ENCODE measurements around the gene ZNF620.
"Not testable (repeated sequence)": the region's sequence is repeated elsewhere in the genome, so short reads cannot be mapped to it uniquely, and the experiment has no call there.

The ZNF620 gene

DNA sequence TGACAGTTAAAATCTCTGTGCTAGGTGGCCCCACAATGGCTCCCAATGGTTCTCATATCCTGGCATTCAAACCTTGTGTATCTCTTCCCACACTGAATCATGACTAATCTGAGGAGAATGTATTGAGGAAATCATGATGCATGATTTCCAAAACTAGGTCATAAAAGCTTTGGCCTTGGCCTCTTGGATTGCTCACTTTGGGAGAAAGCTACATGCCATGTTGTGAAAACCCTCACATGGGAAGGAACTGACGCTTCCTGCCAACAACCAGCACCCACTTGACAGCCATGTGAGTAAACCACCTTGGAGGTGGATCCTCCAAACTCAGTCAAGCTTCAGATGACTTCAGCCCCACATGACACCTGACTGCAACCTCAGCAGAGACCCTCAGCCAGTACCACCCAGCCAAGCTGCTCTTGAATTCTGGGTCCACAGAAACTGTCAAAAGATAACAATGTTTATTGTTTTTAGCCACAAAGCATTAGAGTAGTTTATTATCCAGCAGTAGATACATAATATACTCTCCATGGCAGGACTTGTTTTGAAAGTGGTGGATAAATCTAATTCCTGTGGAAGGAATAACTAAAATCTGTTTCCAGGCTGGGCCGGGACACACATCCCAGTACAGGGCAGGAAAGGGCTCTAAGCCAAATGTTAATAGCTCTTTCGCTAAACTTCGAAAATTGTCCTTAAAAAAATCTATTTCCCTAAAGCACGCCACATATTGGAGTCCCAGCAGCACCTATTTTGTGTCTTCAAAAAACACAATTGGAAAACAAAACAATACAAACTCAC is 1.0 kb upstream of the ZNF620 start:
- no peak for FAIRE-seq

- no peak for FAIRE-seq
Observed at GRCh38 chr3:40511031-40511718, 5.3 kb downstream of the ZNF620 start.

DNA sequence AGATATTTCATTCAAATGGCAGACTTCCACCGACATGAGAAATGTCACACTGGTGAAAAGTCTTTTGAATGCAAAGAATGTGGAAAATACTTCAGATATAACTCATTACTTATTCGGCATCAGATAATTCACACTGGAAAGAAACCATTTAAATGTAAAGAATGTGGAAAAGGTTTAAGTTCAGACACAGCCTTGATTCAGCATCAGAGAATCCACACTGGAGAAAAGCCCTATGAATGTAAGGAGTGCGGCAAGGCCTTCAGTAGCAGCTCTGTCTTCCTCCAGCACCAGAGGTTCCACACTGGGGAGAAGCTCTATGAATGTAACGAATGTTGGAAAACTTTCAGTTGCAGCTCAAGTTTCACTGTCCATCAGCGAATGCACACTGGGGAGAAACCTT is 10.4 kb downstream of the ZNF620 start:
- FAIRE-seq: no peak

- FAIRE-seq: no peak
Observed at GRCh38 chr3:40518067-40518466, 12.2 kb downstream of the ZNF620 start.

- FAIRE-seq: no peak
Observed at GRCh38 chr3:40518848-40519247, 13.0 kb downstream of the ZNF620 start.

DNA sequence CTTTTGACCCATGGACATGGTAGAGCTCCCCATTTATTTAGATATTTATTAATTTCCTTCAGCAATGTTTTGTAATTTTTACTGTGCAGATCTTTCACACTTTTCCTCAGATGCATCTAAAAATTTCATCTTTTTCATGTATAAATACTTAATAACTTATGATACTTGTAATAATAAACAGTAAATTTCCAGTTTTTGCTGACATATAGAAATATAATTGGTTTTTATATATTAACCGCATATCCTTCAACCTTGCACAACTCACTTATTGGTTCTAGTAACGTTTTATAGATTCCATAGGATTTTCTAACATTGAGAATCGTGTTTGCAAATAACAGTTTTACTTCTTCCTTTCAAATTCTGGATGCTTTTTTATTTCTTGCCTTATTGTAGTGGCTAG is 15.4 kb downstream of the ZNF620 start:
- no peak for FAIRE-seq

- no peak for FAIRE-seq
Observed at GRCh38 chr3:40523781-40524180, 17.9 kb downstream of the ZNF620 start.

DNA sequence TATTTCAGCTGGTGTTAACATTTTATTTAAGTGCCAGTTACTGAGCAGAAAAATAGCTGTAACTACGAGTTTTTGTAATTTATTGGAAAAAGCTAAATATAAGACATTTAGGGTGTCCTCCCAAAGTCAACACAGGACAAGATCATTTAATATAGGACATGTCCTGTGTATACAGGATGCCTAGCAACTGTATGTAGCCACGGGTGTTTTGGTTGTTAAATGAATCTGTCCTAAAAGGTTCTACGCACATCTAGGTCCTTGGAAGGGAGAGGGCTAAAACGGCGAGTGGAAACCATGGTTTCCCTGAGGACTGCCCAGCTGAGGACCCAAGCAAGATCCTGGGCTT is 18.4 kb downstream of the ZNF620 start:
- FAIRE-seq: no peak

DNA sequence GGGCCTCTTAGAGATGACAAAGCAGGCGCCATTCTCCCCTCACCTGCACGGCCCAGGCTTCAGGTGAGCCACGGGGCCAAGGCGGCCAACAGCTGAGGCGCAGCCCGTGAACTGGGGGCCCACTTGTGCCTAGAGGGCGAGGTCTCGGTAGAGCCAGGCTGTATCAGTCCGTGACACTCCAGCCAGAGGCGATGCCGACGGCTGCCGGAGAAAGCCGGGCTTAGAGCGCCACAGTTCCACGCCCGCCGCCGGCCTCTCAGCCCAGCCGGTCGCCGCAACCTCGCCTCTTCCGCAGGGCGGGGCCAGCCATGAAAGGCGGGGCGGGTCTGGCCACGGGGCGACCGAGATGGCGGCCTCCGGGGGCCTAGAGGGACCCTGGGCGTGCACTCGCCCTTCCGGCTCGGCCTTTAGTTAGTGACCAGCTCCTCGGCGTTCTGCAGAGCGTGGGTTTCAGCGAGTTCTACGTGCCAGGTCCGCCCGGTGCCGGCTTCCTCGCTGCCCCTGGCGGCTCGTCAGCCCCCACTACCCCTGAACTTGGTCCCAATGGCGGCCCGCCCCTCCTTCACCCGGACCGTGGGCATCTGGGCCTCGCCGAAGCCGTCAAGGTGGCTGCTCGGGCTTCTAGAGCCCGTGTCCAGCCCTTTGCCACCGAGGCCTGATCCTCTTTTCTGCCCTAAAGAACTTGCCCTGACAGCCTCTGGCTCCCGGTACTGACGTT is 18.9 kb downstream of the ZNF620 start, which contains the start of gene ZNF621:
Gene ZNF621 (plus strand): TSS at position 393 of the 718 bp plus-strand sequence. CDS start 881 bp downstream, outside the sequence.
- no peak for FAIRE-seq

DNA sequence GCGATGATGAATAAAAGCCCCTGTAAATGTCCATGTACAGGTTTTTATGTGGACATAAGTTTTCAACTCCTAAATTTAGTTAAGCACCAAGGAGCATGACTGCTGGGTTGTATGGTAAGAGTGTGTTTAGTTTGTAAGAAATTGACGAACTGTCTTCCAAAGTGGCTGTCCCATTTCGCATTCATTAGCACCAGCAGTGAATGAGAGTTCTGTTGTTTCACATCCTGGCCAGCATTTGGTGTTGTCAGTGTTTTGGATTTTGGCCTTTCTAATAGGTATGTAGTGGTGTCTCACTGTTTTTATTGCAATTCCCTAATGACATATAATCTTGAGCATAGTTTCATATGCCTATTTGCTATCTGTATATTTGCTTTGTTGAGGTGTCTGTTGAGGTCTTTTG is 22.6 kb downstream of the ZNF620 start:
- no peak for FAIRE-seq

- no peak for FAIRE-seq
Observed at GRCh38 chr3:40532252-40532651, 26.4 kb downstream of the ZNF620 start.

- FAIRE-seq: no peak
Observed at GRCh38 chr3:40534283-40534682, 28.4 kb downstream of the ZNF620 start.

DNA sequence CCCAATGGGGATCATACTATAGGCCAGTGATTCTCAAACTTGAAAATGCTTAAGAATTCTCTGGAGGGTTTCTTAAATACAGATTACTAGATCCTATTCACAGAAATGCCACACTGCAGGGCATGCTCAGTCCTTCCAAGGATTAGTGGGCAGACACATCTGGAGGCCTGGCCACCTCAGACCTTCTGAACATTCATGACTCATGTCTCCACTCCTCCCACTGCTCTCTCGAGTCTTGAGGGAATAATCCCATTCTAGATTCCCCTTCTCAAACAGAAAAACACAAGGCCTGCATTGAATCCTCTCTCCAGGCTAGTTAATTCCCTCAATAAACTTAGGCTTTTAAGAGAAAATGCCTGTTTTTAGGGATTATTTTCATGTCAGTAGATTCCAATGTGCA is 41.0 kb downstream of the ZNF620 start:
- no peak for FAIRE-seq

- FAIRE-seq: no peak
Observed at GRCh38 chr3:40550167-40550566, 44.3 kb downstream of the ZNF620 start.

GRCh38 chr3:40557575-40558161 is 51.8 kb downstream of the ZNF620 start:
- FAIRE-seq: no peak

- FAIRE-seq: not testable (repeated sequence)
Observed at GRCh38 chr3:40562482-40562881, 56.6 kb downstream of the ZNF620 start.

GRCh38 chr3:40565629-40566028 is 59.8 kb downstream of the ZNF620 start:
- not testable (repeated sequence) for FAIRE-seq

DNA sequence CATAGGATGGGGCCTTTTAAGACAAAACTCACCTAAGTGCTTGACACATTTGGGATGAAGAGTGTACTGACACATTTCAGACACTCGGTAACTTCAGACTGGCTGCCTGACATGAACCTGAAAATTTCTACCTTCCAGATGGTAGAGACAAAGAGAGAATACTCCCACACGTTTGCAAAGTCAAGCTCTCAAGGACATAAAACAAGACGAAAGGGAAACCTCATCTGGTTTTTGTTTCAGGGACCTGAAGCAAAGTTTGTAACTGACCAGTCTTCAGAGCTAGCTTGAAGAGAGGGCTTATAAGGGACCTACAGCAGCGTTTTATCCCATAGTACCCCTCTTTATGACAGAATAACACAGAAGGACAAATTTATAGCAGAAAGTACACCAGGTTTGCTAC is 60.9 kb downstream of the ZNF620 start:
- FAIRE-seq: no peak
